Right ventricle myocardium superior (tissue), 1 donor: ENCODE measurements around the gene MXRA8. TPM values are rescaled to one million over a fixed set of nuclear protein-coding genes. Genes with fewer than 3 reads are reported as not detected.

Experiments used
- ATAC-seq: fragments of 200-7000 bp; cut with Tn5 transposase; one replicate; pipeline ENCODE4 v1.9.1; 2020; ENCODE audit warnings: mild to moderate bottlenecking; ENCODE audit not compliant: poor library complexity
- DNase-seq: peaks from one replicate; pipeline ENCODE4 v3.0.0-alpha.2; 2020
- intact Hi-C: fragments of 100-400 bp; cut with DNase I; formaldehyde crosslinking; loops from one replicate; pipeline ENCODE4 v1.11.2; 2022
- total RNA-seq: library from RNA; stranded (reverse); fragmentation: NEBNext Ultra II Directional; extraction: Animal tissue kit (Norgen Biotek cat#: 25700); gene quantifications from one replicate; pipeline ENCODE4 v1.2.1, GENCODE V29; 2021
- donor health status: DM: no; HTN: yes; CAD: no; lungs with severe emphysema.

MXRA8 gene
- total RNA-seq, 1 donor from 2014 or later, result 21.7 TPM

DNA sequence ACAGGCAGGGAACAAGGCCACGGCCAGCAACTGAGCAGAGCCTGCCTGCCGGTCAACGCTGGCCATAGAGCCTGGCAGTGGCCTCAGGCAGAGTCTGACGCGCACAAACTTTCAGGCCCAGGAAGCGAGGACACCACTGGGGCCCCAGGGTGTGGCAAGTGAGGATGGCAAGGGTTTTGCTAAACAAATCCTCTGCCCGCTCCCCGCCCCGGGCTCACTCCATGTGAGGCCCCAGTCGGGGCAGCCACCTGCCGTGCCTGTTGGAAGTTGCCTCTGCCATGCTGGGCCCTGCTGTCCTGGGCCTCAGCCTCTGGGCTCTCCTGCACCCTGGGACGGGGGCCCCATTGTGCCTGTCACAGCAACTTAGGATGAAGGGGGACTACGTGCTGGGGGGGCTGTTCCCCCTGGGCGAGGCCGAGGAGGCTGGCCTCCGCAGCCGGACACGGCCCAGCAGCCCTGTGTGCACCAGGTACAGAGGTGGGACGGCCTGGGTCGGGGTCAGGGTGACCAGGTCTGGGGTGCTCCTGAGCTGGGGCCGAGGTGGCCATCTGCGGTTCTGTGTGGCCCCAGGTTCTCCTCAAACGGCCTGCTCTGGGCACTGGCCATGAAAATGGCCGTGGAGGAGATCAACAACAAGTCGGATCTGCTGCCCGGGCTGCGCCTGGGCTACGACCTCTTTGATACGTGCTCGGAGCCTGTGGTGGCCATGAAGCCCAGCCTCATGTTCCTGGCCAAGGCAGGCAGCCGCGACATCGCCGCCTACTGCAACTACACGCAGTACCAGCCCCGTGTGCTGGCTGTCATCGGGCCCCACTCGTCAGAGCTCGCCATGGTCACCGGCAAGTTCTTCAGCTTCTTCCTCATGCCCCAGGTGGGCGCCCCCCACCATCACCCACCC is 27.0 kb downstream of the MXRA8 start, which contains the start of gene TAS1R3:
TAS1R3 (plus strand) TSS at position 213 of the 898 bp plus-strand sequence; CDS start at position 279, 66 bp downstream.
- intact Hi-C loops, result no loop called here
- no peak for ATAC-seq

DNA sequence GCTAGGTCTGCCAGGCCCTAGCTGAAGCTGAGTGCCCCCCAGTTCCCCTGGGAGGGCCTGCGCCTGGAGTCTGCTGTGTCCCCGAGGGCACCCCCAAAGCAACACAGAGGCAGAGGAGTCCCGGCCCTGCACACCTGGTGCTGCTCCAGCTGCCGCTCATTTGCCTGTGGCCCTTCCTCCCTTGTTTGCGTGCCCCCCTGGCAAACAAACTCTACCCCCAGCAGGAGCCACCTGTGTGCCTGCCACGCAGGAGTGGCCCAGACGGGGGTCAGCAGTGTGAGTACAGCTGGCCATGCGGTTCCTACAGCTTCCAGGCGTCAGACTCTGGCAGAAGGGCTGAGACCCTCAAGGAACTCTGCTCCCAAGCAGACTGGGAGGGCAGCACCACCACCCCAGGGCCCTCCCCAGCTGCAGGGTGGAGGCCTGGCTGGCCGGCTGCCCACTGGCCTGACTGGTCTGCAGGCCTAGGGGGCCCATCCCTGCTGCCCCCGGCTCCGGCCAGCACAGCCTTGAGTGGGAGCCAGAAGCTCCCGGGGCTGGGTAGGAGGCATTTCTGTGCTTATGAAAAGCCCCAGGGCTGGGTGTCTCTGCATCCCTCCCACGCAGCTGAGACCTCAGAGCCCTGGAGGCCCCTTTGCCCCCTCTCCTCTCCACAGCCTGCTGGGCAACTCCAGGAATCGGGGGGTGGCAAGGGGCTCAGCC is 27.8 kb downstream of the MXRA8 start:
- no peak for ATAC-seq
- intact Hi-C loops, result no loop called here
- DNase-seq, result no peak

More for the DNA sequence above, 27.0 kb downstream of the MXRA8 start, which contains the start of gene TAS1R3:
- DNase-seq, result no peak

DNA sequence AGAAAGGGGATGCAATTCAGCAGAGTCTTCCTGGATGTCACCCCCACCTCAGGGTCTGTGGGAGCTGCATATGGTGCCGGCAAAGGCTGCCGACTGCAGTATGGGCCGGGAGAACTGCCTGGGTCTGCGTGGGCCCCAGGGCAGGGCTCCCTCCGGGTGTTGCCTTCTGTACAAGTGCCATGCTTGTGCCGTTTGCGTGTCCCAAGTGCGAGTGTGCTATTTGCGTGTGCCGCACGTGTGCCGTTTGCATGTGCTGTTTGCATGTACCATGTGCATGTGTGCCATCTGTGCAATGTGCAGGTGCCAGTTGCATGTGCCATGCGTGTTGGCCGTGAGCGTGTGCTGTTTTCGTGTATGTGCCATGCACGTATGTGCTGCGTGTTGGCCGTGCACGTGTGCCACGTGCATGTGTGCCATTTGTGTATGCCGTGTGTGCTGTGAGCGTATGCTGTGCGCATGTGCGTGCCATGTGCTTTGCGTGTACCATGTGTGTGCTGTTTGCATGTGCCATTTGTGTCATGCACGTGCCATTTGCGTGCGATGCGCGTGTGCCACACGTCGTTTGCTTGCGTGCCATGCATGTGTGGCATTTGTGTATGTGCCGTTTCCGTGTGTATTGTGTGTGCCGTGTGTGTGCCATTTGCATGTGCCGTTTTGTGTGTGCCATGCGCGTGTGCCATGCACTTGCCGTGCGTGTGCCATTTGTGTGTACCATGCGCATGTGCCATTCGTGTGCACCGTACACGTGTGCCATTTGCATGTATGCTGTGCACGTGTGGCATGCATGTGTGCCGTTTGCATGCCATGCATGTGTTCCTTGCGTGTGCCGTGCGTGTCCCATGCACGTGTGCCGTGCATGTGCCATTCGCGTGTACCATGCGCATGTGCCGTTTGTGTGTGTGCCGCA is 28.8 kb downstream of the MXRA8 start:
- DNase-seq (no peak), ATAC-seq (no peak)
- intact Hi-C loops, result no loop called here

DNA sequence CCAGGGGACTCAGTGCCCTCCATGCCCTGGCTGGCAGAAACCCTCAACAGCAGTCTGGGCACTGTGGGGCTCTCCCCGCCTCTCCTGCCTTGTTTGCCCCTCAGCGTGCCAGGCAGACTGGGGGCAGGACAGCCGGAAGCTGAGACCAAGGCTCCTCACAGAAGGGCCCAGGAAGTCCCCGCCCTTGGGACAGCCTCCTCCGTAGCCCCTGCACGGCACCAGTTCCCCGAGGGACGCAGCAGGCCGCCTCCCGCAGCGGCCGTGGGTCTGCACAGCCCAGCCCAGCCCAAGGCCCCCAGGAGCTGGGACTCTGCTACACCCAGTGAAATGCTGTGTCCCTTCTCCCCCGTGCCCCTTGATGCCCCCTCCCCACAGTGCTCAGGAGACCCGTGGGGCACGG is 30.1 kb downstream of the MXRA8 start:
- DNase-seq (no peak), ATAC-seq (no peak)
- intact Hi-C loops, result no loop called here

DNA sequence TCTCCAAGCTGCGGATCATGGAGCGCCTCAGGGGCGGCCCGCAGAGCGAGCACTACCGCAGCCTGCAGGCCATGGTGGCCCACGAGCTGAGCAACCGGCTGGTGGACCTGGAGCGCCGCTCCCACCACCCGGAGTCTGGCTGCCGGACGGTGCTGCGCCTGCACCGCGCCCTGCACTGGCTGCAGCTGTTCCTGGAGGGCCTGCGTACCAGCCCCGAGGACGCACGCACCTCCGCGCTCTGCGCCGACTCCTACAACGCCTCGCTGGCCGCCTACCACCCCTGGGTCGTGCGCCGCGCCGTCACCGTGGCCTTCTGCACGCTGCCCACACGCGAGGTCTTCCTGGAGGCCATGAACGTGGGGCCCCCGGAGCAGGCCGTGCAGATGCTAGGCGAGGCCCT is 31.1 kb downstream of the MXRA8 start:
- DNase-seq (no peak), ATAC-seq (no peak)
- intact Hi-C loops, result no loop called here

DNA sequence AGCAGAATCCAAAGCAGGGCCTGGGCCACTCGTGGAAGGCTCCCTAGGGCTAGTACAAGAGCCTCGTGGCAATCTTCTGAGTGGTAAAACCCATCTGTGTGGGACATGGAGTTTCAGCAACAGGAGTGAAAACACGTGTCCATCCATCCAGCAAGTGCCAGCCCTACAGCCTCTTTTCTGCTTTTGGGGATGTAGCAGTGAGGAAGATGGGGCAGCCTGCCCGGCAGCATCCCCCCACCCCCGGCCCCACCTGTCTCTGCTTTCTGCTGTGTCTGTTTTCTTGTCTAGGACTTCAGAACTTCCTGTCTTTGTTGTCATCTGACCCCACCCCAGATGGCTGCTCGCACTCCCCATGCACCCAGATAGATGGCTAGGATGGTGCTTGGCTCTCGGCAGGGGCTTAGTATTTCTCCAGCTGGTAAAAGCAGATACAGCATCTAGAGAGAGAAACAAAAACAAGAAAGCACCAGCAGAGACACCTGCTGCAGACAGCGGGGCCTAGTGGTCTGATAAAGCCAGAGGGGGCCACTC is 32.2 kb downstream of the MXRA8 start:
- ATAC-seq (no peak), DNase-seq (no peak)
- intact Hi-C loops, result no loop called here

DNA sequence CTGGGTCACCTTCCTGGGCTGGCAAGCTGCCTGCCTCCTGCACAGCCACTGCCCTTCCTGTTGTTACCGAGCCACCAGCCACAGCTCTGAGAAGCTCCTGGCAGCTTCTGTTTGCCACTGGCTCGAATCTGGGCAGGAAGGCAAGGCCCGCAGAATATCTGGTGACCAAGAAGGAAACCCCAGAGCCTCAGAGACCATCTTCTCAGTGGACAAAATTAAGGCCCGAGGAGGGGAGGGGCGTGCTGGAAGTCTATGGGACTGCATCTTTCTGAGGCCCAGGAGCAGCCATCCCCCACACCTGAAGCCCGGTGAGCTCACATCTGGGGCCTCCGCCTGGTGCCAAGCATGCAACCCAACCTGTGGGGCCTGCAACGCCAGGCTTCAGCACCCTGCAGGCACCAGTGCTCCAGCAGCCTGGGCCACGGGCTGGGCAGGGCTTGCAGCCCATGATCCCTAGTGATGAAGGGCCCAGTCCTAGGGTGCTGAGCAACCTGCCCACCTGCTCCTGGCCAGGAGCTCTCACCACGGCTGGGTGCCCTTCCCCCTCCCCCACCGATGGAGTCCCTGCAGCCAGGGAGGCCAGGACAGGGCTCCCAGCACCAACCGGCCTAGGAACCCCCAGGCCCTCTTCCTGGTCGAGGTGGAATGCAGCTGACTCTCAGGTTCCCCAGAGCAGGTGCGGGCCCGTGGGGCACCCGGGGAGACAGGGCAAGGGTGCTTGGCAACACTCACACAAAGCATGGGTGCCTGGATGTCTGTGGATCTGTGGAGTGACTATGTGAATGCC is 32.9 kb downstream of the MXRA8 start:
- ATAC-seq (peak; percentile 69), DNase-seq (peak; percentile 84)
- intact Hi-C loops, result no loop called here

DNA sequence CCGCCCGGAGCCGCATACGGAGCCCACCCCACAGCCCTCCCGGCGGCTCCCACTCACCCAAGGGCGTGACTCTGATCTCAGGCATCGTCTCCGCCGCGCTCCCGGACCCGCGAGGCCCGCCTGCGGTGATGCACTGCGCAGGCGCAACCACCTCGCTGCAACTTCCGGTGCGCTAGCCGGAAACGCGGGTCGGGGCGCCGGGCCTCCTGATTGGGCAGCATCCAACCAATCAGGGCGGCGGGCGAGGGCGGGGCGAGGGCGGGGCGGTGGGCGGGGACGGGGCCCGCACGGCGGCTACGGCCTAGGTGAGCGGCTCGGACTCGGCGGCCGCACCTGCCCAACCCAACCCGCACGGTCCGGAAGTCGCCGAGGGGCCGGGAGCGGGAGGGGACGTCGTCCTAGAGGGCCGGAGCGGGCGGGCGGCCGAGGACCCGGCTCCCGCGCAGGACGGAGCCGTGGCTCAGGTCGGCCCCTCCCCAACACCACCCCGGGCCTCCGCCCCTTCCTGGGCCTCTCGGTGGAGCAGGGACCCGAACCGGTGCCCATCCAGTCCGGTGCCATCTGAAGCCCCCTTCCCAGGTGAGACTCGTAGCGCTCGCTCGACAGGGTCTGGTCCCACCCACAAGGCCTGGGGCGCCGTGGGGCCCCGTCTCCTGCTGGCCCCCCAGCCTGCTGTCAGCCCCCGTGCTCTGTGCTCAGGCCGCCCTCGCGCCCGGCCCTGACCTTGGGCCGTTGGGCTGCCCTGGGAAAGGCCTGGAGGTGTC is 33.6 kb downstream of the MXRA8 start, which contains the start of the genes CPTP and INTS11:
CPTP (plus strand) TSS at position 279 of the 764 bp plus-strand sequence. CDS start 2,109 bp downstream, outside the sequence.
INTS11 (minus strand) TSS at position 137 of the 764 bp plus-strand sequence; CDS start at position 85, 52 bp downstream.
- intact Hi-C loops, result no loop called here
- ATAC-seq, result peak; percentile 84
- DNase-seq, result peak; percentile 95

DNA sequence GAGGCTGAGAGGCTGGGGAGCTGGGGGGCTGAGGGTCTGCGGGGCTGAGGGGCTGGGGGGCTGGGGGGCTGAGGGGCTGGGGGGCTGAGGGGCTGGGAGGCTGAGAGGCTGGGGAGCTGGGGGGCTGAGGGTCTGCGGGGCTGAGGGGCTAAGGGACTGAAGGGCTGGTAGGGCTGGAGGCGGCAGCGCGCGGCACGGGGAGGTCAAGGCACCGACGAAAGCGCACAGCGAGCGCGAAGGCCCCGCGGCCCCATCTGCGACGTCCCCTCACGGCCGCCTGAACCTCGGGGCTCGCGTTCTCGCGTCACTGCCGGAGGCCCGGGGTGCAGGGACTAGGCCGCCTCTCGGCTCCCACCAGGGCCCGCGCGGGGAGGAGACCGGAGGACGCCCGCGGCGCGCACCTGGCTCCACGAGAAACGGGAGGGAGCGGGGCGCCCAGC is 34.3 kb downstream of the MXRA8 start:
- intact Hi-C loops, result no loop called here
- ATAC-seq (no peak), DNase-seq (no peak)

DNA sequence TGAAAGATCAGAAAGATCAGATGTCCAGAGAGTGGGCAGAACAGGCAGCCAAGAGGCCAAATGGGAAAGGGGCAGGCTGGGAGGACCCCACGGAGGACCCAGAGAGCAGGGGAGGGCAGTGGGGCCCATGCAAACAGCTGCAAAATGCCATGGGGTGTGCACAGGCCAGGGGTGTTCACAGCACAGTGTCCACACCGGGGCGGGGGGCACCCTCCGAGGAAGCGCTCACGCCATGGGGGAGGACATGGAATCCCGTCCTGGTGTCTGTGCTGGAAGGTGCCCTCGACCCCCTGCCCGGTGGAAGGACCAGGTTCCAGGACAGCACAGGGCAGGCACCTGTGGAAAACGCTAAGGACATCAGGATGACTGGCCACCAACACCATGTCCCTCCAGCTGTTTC is 35.4 kb downstream of the MXRA8 start:
- ATAC-seq (no peak), DNase-seq (no peak)
- intact Hi-C loops, result no loop called here

DNA sequence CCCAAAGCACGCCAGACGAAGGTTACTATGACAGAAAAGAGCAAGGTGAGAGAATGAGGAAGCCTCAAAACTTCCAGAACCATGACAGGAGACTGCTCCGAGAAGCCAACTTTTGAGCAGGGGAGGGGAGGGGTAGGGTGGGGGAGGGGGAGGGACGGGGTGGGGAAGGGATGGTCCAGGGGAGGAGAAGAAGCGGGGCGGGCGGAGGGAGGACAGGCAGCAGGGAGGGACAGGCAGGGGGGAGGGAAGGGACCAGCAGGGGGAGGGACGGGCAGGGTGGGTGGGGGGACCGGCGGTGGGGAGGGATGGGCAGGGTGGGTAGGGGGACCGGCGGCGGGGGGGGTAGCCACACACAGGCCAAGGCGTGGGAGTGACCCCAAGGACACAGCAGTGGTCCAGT is 35.9 kb downstream of the MXRA8 start:
- intact Hi-C loops, result no loop called here
- DNase-seq, result no peak
- ATAC-seq, result no peak

DNA sequence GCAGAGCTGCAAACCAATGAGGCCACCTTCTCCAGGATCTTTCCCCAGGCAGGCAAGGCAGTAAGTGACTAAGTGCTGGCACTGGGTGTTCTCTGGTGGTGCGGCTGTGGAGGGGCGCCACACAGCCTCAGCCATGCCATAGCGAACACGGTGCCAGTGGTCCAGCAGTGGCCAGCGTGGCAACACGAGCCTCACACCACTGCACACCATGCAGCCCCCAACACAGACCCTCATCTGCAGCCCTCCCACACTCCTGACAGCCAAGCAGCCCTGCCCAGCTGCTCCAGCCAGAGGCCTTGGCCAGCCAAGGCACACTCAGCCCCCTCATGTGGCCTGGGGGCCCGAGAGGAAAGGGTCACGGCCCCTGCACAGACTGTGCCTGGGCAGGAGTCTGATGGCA is 36.9 kb downstream of the MXRA8 start:
- DNase-seq, result no peak
- intact Hi-C loops, result no loop called here
- no peak for ATAC-seq

DNA sequence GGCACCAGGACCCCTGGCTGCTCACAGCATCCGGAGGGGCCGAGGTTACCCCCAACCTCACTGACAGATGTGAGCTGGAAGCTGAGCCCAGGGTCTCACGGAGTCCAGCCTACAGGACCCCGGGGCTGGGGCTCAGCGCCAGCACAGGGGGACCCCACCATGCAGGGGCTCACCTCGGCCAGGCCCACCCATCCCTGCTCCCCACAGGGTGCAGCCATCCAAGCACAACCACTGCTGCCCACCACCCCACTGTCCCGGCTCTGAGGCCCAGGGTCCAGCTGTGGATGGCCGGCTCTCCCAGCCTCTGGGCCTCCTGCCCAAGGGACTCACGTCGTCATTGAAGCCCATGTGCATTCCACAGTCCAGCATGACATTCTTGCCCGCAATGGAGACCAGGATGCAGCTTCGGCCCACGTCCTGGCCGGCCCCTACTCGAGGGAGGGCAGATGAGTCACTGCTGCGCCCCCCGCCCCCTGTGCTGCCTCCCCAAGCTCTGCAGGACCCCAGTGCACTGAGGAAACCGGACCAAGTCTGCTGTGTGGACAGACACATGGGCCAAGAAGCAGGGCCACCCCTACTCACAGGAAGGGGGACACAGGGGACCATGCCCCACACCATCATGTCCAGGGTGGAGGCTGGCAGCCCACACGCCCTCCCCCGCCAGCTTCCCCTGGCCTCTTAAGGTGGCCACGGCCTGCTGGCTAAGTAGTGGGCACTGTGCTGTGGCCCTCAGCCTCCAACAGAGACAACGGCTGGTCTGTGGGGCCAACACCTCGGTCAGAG is 37.5 kb downstream of the MXRA8 start:
- intact Hi-C loops, result no loop called here
- no peak for DNase-seq
- no peak for ATAC-seq

DNA sequence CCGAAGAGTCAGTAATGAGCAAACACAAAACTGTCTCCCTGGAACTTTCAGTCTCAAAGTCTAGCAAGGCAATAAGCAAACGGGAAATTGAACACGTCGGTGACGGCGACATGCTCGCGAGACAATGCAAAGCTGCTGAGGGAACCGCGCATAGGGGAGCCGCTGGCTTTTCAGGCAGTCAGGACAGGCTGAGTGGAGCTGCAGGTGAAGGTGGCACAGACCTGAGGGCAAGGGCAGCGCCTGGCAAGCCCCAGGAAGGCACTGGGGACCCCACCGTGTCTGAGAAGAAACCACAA is 38.8 kb downstream of the MXRA8 start:
- intact Hi-C loops, result no loop called here
- DNase-seq (no peak), ATAC-seq (no peak)

DNA sequence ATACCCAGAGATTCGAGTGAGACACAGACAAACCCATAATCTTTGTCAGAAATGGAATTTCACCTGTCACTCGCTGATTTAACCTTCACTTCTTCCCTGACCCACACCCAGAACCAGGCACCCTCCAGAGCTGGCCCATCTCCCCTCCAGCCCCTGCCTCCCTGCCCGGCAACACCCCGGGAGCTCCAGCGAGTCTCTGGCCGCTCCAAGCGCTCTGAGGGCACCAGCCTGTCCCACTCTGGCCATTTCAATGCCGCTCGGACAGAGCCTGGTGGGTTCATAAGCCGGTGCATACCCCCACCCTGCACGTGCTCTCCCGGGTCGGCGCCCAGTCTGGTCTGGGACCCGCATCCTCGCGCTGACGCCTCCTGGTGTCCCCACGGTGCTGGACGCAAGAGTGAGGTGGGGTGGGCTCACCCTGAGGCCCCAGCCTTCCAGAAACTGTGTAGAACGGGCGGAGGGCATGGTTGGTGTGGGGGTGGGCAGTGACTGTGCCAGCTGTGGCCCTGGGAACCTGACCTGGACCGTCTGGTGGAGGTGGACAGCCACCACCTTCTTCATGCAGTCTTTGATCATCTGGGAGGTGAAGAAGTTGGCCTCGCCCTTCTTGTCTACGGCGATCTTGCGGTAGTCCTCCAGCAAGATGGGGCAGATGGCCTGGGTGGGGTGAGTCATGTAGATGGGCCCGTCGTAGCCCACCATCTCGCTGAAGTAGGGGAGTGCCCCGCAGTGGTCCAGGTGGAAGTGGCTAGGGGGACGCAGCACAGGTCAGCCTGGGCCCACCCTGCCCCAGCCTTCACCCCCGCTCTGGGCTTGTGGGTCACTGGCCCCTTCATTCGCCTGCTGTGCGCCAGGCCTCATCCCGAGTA is 39.3 kb downstream of the MXRA8 start:
- intact Hi-C loops, result no loop called here
- DNase-seq (no peak), ATAC-seq (no peak)
